Mesenchymal stem cell (in vitro differentiated cells and primary cell): ENCODE results near the gene TTC38.

Experiments used
- DNase-seq: peaks from one replicate; pipeline ENCODE4 v3.0.0-alpha.2; 2013
- H2AFZ ChIP-seq: one replicate; pipeline ENCODE4 v1.6.1; 2013; ENCODE audit warnings: low read depth, mild to moderate bottlenecking, control low read depth, inconsistent platforms, low read length, moderate library complexity
- H2AK5ac ChIP-seq: 2 replicates; pipeline ENCODE4 v1.6.1; 2013; ENCODE audit warnings: low read length, moderate library complexity, mild to moderate bottlenecking, inconsistent platforms; ENCODE audit not compliant: severe bottlenecking
- H2BK120ac ChIP-seq: one replicate; pipeline ENCODE4 v1.6.1; 2013; ENCODE audit warnings: low read depth, mild to moderate bottlenecking, inconsistent platforms, low read length, moderate library complexity
- H2BK12ac ChIP-seq, 2 experiments: one replicate each; pipeline ENCODE4 v1.6.1; 2013; ENCODE audit warnings: inconsistent platforms in 2 of 2, low read length in 2 of 2, mild to moderate bottlenecking in 2 of 2, moderate library complexity in 2 of 2, control low read depth in 1 of 2
- H2BK15ac ChIP-seq: one replicate; pipeline ENCODE4 v1.6.1; 2013; ENCODE audit warnings: mild to moderate bottlenecking, low read depth, inconsistent platforms; ENCODE audit not compliant: poor library complexity, severe bottlenecking
- H2BK5ac ChIP-seq: 2 replicates; pipeline ENCODE4 v1.6.1; 2013; ENCODE audit warnings: low read depth, mild to moderate bottlenecking, low read length, control low read depth, inconsistent platforms; ENCODE audit not compliant: poor library complexity, severe bottlenecking
- H3K14ac ChIP-seq, 2 experiments: one replicate each; pipeline ENCODE4 v1.6.1; 2013; ENCODE audit warnings: inconsistent platforms in 2 of 2, low read length in 2 of 2, control low read depth in 1 of 2, mild to moderate bottlenecking in 1 of 2, moderate library complexity in 1 of 2
- H3K18ac ChIP-seq, 2 experiments: one replicate each; pipeline ENCODE4 v1.6.1; 2013; ENCODE audit warnings: inconsistent platforms in 2 of 2, low read length in 2 of 2, control low read depth in 1 of 2, low read depth in 1 of 2, mild to moderate bottlenecking in 1 of 2
- H3K23ac ChIP-seq, 2 experiments: one replicate each; pipeline ENCODE4 v1.6.1; 2013; ENCODE audit warnings: inconsistent platforms in 2 of 2, low read length in 2 of 2, mild to moderate bottlenecking in 2 of 2, moderate library complexity in 2 of 2, control low read depth in 1 of 2
- H3K27ac ChIP-seq: 2 replicates; pipeline ENCODE4 v1.5.1; 2013; ENCODE audit warnings: mild to moderate bottlenecking, moderate library complexity, low read length, control low read depth, inconsistent platforms; ENCODE audit not compliant: poor library complexity, severe bottlenecking
- H3K27me3 ChIP-seq, 2 experiments: 2 replicates each; pipeline versions ENCODE4 v1.6.1 to v1.7.0; 2013; ENCODE audit warnings: low read length in 2 of 2, mild to moderate bottlenecking in 2 of 2, moderate library complexity in 2 of 2, control low read depth in 1 of 2, inconsistent platforms in 1 of 2; ENCODE audit not compliant: control insufficient read depth in 1 of 2, insufficient read depth in 1 of 2
- H3K36me3 ChIP-seq, 2 experiments: 2 replicates each; pipeline versions ENCODE4 v1.6.1 to v1.7.0; 2013; ENCODE audit warnings: low read length in 2 of 2, control low read depth in 1 of 2, inconsistent platforms in 1 of 2, low read depth in 1 of 2, mild to moderate bottlenecking in 1 of 2; ENCODE audit not compliant: insufficient read depth in 2 of 2, control insufficient read depth in 1 of 2
- H3K4ac ChIP-seq, 2 experiments: one replicate each; pipeline ENCODE4 v1.6.1; 2013; ENCODE audit warnings: inconsistent platforms in 2 of 2, low read length in 2 of 2, mild to moderate bottlenecking in 2 of 2, moderate library complexity in 2 of 2, control low read depth in 1 of 2, low read depth in 1 of 2
- H3K4me1 ChIP-seq: 2 replicates; pipeline ENCODE4 v1.6.1; 2013; ENCODE audit warnings: low read depth, low read length, control low read depth; ENCODE audit not compliant: control insufficient read depth, insufficient read depth
- H3K4me2 ChIP-seq: 2 replicates; pipeline ENCODE4 v1.6.1; 2013; ENCODE audit warnings: low read length, mild to moderate bottlenecking, inconsistent platforms; ENCODE audit not compliant: poor library complexity, severe bottlenecking
- H3K4me3 ChIP-seq, 2 experiments: 2 replicates each; pipeline versions ENCODE4 v1.5.1 to v1.7.0; 2013; ENCODE audit warnings: low read length in 2 of 2, mild to moderate bottlenecking in 2 of 2, control low read depth in 1 of 2, low read depth in 1 of 2; ENCODE audit not compliant: insufficient read depth in 1 of 2
- H3K79me1 ChIP-seq: replicated peaks from 2 replicates; pipeline ENCODE4 v1.6.1; 2013; ENCODE audit warnings: mild to moderate bottlenecking, control low read depth, low read length, inconsistent platforms; ENCODE audit not compliant: poor library complexity, severe bottlenecking
- H3K9ac ChIP-seq: 2 replicates; pipeline ENCODE4 v1.7.0; 2013; ENCODE audit warnings: mild to moderate bottlenecking, low read length, moderate library complexity
- H3K9me3 ChIP-seq: 2 replicates; pipeline ENCODE4 v1.7.0; 2013; ENCODE audit warnings: mild to moderate bottlenecking, low read length; ENCODE audit not compliant: control insufficient read depth
- H4K8ac ChIP-seq: one replicate; pipeline ENCODE4 v1.6.1; 2013; ENCODE audit warnings: inconsistent platforms, mild to moderate bottlenecking, low read length, moderate library complexity
- H4K91ac ChIP-seq: one replicate; pipeline ENCODE4 v1.6.1; 2013; ENCODE audit warnings: mild to moderate bottlenecking, low read length, inconsistent platforms
- WGBS: methylation state at CpG from one replicate; pipeline ENCODE4 v1.1.7; 2013; ENCODE audit warnings: mixed read lengths; 5-methylcytosine and 5-hydroxymethylcytosine counted together

Gene TTC38

GRCh38 chr22:46238541-46238940 is 29.3 kb upstream of the TTC38 start:
- H3K36me3 ChIP-seq = peaks cover 20 to 77% of the 10 kb centered on the region in 2 experiments
- H3K23ac ChIP-seq = no peak overlapping the region
- H3K9ac ChIP-seq = no peak overlapping the region
- H4K8ac ChIP-seq = no peak overlapping the region
- no peak for DNase-seq
- no peak overlapping the region for H2BK5ac ChIP-seq
- no peak overlapping the region for H3K4ac ChIP-seq
- no peak overlapping the region for H2BK12ac ChIP-seq
- H3K14ac ChIP-seq = no peak overlapping the region
- no peak overlapping the region for H2AFZ ChIP-seq
- no peaks in the 10 kb centered on the region for H3K27me3 ChIP-seq
- H2BK15ac ChIP-seq = no peak overlapping the region
- no peaks in the 10 kb centered on the region for H3K9me3 ChIP-seq
- no peak overlapping the region for H2BK120ac ChIP-seq
- H3K27ac ChIP-seq = no peak overlapping the region
- no peaks in the 10 kb centered on the region for H3K4me1 ChIP-seq
- H3K4me3 ChIP-seq = no peak overlapping the region
- H3K4me2 ChIP-seq = no peak overlapping the region
- peaks cover 1% of the 10 kb centered on the region for H3K79me1 ChIP-seq
- WGBS = 95% methylated on average over 16 of the region's 16 CpGs
- no peak overlapping the region for H3K18ac ChIP-seq
- H2AK5ac ChIP-seq = no peak overlapping the region
- no peak overlapping the region for H4K91ac ChIP-seq

GRCh38 chr22:46239261-46240048 is 28.4 kb upstream of the TTC38 start:
- Histone ChIP-seq H3K4me3 (no peak overlapping the region), H2BK12ac (no peak overlapping the region), H2AFZ (no peak overlapping the region), H4K8ac (no peak overlapping the region), H3K4ac (no peak overlapping the region), H3K4me2 (no peak overlapping the region), H2AK5ac (no peak overlapping the region), H3K23ac (no peak overlapping the region), H3K14ac (no peak overlapping the region), H3K4me1 (peaks cover 2% of the 10 kb centered on the region), H3K18ac (no peak overlapping the region), H3K9me3 (no peaks in the 10 kb centered on the region), H3K9ac (no peak overlapping the region), H2BK120ac (no peak overlapping the region), H3K27me3 (no peaks in the 10 kb centered on the region), H2BK15ac (no peak overlapping the region), H3K79me1 (peaks cover 3% of the 10 kb centered on the region), H4K91ac (no peak overlapping the region), H3K27ac (no peak overlapping the region), H3K36me3 (peaks cover 28 to 82% of the 10 kb centered on the region in 2 experiments), H2BK5ac (no peak overlapping the region)
- WGBS = 97% methylated on average over 18 of the region's 20 CpGs
- DNase-seq = no peak

GRCh38 chr22:46240073-46240472 is 27.7 kb upstream of the TTC38 start:
- Histone ChIP-seq H3K9ac (no peak overlapping the region), H4K8ac (no peak overlapping the region), H2AFZ (no peak overlapping the region), H3K4ac (no peak overlapping the region), H4K91ac (no peak overlapping the region), H3K36me3 (peaks cover 34 to 75% of the 10 kb centered on the region in 2 experiments), H3K9me3 (no peaks in the 10 kb centered on the region), H3K14ac (no peak overlapping the region), H2BK12ac (no peak overlapping the region), H3K18ac (no peak overlapping the region), H2BK15ac (no peak overlapping the region), H3K27me3 (no peaks in the 10 kb centered on the region), H3K4me2 (no peak overlapping the region), H3K4me1 (peaks cover 2% of the 10 kb centered on the region), H3K79me1 (peaks cover 7% of the 10 kb centered on the region), H3K23ac (no peak overlapping the region), H2BK120ac (no peak overlapping the region), H3K27ac (no peak overlapping the region), H2BK5ac (no peak overlapping the region), H3K4me3 (no peak overlapping the region), H2AK5ac (no peak overlapping the region)
- 91% methylated on average over 2 of the region's 2 CpGs for WGBS
- DNase-seq = no peak

GRCh38 chr22:46240506-46240905 is 27.3 kb upstream of the TTC38 start:
- no peak for DNase-seq
- H2BK15ac ChIP-seq = no peak overlapping the region
- H3K4me2 ChIP-seq = no peak overlapping the region
- no peak overlapping the region for H2BK12ac ChIP-seq
- H3K27ac ChIP-seq = no peak overlapping the region
- H3K36me3 ChIP-seq = peaks cover 36 to 71% of the 10 kb centered on the region in 2 experiments
- no peak overlapping the region for H4K8ac ChIP-seq
- H3K23ac ChIP-seq = no peak overlapping the region
- no peak overlapping the region for H3K4ac ChIP-seq
- no peak overlapping the region for H3K9ac ChIP-seq
- H3K14ac ChIP-seq = no peak overlapping the region
- H3K79me1 ChIP-seq = peaks cover 10% of the 10 kb centered on the region
- H3K9me3 ChIP-seq = no peaks in the 10 kb centered on the region
- no peaks in the 10 kb centered on the region for H3K27me3 ChIP-seq
- no peak overlapping the region for H3K18ac ChIP-seq
- H3K4me3 ChIP-seq = no peak overlapping the region
- 98% methylated on average over 6 of the region's 6 CpGs for WGBS
- no peak overlapping the region for H2BK5ac ChIP-seq
- H2BK120ac ChIP-seq = no peak overlapping the region
- H3K4me1 ChIP-seq = peaks cover 2% of the 10 kb centered on the region
- no peak overlapping the region for H2AK5ac ChIP-seq
- no peak overlapping the region for H4K91ac ChIP-seq
- H2AFZ ChIP-seq = no peak overlapping the region
